Measurements from ENCODE around the gene UGGT1. TPM values are rescaled to one million over a fixed set of nuclear protein-coding genes. Genes with fewer than 3 reads are reported as not detected.
A peak's percentile ranks its signal among the peaks of the same experiment; 100 is the strongest.
"Not testable (repeated sequence)": the region's sequence is repeated elsewhere in the genome, so short reads cannot be mapped to it uniquely, and the experiment has no call there.

Gene UGGT1
- total RNA-seq, 1 donor from 2014 or later, result 49.6 TPM

DNA sequence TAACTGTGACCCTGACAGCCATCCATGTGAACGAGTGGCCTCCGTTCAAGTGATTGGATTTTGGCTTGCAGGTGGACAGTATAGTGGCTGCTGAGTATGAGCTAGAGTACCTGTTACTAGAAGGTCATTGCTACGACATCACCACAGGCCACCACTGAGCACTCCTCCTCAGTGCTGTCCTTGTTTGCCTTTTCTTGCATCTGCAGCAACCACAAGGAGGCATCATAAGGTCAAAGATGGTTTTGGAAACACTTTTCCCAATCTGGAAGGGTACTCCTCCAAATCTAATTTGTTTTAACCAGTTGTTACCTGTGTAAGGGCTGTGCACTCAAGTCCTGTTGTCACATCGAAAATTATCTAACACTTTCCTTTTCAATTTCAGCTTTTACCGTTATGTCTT, 81.2 kb downstream of the UGGT1 start:
- Histone ChIP-seq H3K9me3 (no peaks in the 10 kb centered on the region), H3K36me3 (peaks cover 97% of the 10 kb centered on the region), H3K4me3 (no peak overlapping the region), H3K27me3 (ENCODE audit: low read depth) (no peaks in the 10 kb centered on the region), H3K27ac (no peak overlapping the region), H3K4me1 (no peaks in the 10 kb centered on the region)
- DNase-seq (no peak), ATAC-seq (peak in 1 of 2 donors; percentile 39)
- TF ChIP-seq, protein P1, sequence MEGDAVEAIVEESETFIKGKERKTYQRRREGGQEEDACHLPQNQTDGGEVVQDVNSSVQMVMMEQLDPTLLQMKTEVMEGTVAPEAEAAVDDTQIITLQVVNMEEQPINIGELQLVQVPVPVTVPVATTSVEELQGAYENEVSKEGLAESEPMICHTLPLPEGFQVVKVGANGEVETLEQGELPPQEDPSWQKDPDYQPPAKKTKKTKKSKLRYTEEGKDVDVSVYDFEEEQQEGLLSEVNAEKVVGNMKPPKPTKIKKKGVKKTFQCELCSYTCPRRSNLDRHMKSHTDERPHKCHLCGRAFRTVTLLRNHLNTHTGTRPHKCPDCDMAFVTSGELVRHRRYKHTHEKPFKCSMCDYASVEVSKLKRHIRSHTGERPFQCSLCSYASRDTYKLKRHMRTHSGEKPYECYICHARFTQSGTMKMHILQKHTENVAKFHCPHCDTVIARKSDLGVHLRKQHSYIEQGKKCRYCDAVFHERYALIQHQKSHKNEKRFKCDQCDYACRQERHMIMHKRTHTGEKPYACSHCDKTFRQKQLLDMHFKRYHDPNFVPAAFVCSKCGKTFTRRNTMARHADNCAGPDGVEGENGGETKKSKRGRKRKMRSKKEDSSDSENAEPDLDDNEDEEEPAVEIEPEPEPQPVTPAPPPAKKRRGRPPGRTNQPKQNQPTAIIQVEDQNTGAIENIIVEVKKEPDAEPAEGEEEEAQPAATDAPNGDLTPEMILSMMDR (IDR thresholded peaks at IDR 0.05), result no peak
- intact Hi-C loops (cut with DNase I), result no loop called here

DNA sequence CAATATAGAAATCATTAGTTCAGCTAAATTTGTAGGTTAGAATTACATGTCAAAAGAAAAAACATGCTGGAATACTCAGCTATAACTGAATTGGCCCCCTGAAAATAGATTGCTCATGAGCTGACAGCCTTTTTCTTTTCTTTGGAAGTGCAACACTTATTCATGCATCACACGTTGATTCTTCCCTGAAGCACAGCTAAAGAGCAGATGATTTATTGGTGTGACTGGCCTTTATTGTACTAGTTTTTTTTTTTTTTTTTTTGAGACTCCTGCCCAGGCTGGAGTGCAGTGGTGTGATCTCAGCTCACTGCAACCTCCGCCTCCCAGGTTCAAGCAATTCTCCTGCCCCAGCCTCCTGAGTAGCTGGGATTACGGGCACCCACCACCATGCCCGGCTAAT, 83.1 kb downstream of the UGGT1 start:
- ATAC-seq; DNase-seq; H3K4me1 ChIP-seq; intact Hi-C loops (cut with DNase I); H3K27me3 ChIP-seq (ENCODE audit: low read depth); H3K4me3 ChIP-seq; H3K27ac ChIP-seq; H3K9me3 ChIP-seq: not testable (repeated sequence)
- peaks cover 100% of the 10 kb centered on the region for H3K36me3 ChIP-seq

DNA sequence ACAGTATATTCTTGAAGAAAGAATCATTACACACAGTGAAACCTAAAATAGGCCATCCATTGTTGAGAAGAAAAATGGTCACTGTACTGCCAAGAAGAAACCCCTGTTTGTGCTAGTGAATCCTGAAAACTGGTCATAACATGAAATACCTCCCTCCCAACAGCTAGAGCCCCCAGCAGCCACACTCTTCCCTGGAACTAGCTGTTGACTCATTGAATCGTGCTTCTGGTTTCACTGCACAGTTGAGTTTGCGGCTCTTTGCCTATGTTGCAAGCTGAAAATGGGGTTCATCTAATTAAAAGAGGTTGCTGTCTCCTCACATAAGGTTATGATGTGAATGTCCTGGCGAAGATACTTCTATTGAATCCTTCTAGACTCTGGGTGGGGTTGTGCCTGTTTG, 86.3 kb downstream of the UGGT1 start:
- ATAC-seq (no peak), DNase-seq (no peak)
- Histone ChIP-seq H3K36me3 (peaks cover 100% of the 10 kb centered on the region), H3K9me3 (no peaks in the 10 kb centered on the region), H3K4me3 (no peak overlapping the region), H3K27me3 (ENCODE audit: low read depth) (no peaks in the 10 kb centered on the region), H3K4me1 (no peaks in the 10 kb centered on the region), H3K27ac (no peak overlapping the region)
- TF ChIP-seq, protein P1 (IDR thresholded peaks at IDR 0.05), result no peak
- intact Hi-C loops (cut with DNase I), result no loop called here

DNA sequence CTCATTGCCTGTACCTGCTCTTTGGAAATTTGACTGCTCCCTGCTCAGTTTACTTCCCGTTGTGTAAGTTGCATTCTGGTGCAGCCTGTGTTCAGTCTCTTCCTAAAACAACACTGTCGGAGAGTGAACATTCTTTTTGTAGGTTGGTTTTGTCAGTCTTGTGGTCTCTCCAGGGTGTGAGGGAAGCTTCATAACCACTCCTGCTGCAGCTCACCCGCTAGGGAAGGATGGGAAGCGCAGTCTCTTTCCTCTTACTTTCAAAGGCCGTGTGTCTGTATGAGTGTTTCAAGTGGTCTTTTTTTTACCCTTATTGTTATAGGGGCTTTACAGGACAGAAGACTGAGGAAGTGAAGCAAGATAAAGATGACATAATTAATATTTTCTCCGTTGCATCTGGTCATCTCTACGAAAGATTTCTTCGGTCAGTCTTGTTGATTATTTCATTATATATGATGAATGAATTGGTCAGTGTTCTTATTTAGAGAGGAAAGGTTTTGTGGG, 87.2 kb downstream of the UGGT1 start:
- Histone ChIP-seq H3K4me1 (no peaks in the 10 kb centered on the region), H3K27me3 (ENCODE audit: low read depth) (no peaks in the 10 kb centered on the region), H3K27ac (no peak overlapping the region), H3K36me3 (peaks cover 100% of the 10 kb centered on the region), H3K9me3 (no peaks in the 10 kb centered on the region), H3K4me3 (no peak overlapping the region)
- ATAC-seq (no peak), DNase-seq (no peak)
- intact Hi-C loops (cut with DNase I), result no loop called here
- TF ChIP-seq, protein P1 (IDR thresholded peaks at IDR 0.05), result no peak

DNA sequence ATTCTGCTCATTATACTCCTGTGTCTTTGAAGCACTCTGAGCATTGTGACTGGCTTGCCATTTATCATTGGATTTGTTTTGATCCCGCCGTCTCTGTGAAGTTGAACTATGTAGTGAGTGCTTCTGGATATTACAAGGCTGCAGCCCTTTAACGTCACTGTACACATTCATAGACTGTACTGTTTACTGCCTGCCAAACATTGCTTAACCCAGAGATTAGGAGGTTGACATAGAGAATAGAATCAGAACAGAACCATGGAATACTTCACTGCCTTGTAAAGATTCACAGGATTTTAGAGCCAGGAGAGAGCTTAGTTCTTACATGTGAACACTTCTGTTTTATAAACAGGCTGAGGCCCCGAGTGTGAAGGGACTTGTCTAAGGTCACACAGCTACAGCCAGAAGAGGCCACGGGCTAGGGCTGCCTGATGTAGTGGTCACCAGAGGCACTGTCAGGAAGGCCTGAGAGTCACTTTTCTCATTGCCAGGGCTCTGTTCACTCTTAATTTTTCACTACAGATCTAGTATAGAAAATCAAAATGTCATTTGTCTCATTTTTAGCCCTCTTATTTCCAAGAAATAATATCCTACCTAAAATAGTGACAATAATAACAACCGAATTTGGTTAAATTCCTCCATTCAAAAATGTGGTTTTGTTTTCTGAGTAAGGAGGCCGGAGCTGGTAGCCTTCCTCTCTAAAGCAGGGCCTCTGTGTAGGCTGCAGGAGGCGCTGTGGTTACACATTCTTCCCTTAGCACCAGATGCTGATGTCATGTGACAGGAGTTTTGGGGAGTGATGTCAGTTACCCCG, 87.9 kb downstream of the UGGT1 start:
- peak; percentile 59 for DNase-seq

DNA sequence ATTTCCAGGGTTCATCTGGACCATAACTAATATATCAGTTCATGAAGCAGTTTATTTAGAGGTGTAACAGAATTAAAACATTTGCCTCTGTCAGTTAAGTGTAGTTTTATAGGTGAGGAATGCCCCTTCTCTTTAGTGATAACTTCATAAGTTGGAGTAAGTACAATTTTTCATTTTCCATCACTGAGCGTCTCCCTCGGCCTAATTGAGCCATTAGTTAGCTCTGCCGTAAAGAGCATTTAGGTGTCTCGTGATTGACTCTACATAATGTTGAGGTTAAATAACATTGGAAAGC, 88.4 kb downstream of the UGGT1 start:
- H3K36me3 ChIP-seq, result peaks cover 96% of the 10 kb centered on the region
- intact Hi-C loops (cut with DNase I), result no loop called here
- DNase-seq, result no peak

More for the DNA sequence above, 87.9 kb downstream of the UGGT1 start:
- TF ChIP-seq, protein P1 (IDR thresholded peaks at IDR 0.05), result peak; percentile 70
- Histone ChIP-seq H3K36me3 (peaks cover 96% of the 10 kb centered on the region), H3K4me1 (no peaks in the 10 kb centered on the region), H3K4me3 (no peak overlapping the region), H3K27me3 (ENCODE audit: low read depth) (no peaks in the 10 kb centered on the region), H3K27ac (no peak overlapping the region), H3K9me3 (no peaks in the 10 kb centered on the region)
- ATAC-seq, result peak; percentile 77 to 80
- intact Hi-C loops (cut with DNase I), result no loop called here

More for the DNA sequence above, 88.4 kb downstream of the UGGT1 start:
- Histone ChIP-seq H3K9me3 (no peaks in the 10 kb centered on the region), H3K4me3 (no peak overlapping the region), H3K27me3 (ENCODE audit: low read depth) (no peaks in the 10 kb centered on the region), H3K4me1 (no peaks in the 10 kb centered on the region), H3K27ac (no peak overlapping the region)
- TF ChIP-seq, protein P1 (IDR thresholded peaks at IDR 0.05), result no peak
- no peak for ATAC-seq
